ENCODE data around the gene CHST2. TPM values are rescaled to one million over a fixed set of nuclear protein-coding genes. Genes with fewer than 3 reads are reported as not detected.

CHST2 gene
- total RNA-seq, 1 experiment from 2014 or later = 17.3 TPM

GRCh38 chr3:143170676-143171075 is 51.1 kb downstream of the CHST2 start:
- ATAC-seq (no peak), DNase-seq (ENCODE audit: low spot score) (no peak)
- H3K36me3 Mint-ChIP-seq = peaks cover 10% of the 10 kb centered on the region
- peaks cover 2% of the 10 kb centered on the region for H3K4me1 Mint-ChIP-seq
- TF ChIP-seq GTF2I (CRISPR knock-in tag; conservative IDR thresholded peaks at IDR 0.05) (no peak), USF1 (CRISPR knock-in tag; IDR thresholded peaks at IDR 0.05) (no peak), E2F5 (CRISPR knock-in tag; IDR thresholded peaks at IDR 0.05) (no peak), SOX15 (CRISPR knock-in tag; IDR thresholded peaks at IDR 0.05) (no peak), ZNF425 (CRISPR knock-in tag; conservative IDR thresholded peaks at IDR 0.05) (no peak), ATF2 (CRISPR knock-in tag; IDR thresholded peaks at IDR 0.05; ENCODE audit: borderline replicate concordance, low read depth) (no peak), AFF4 (CRISPR knock-in tag; IDR thresholded peaks at IDR 0.05; ENCODE audit: borderline replicate concordance) (no peak), ZNF423 (CRISPR knock-in tag; IDR thresholded peaks at IDR 0.05) (no peak), TCF7 (CRISPR knock-in tag; IDR thresholded peaks at IDR 0.05; ENCODE audit: low read depth) (no peak), OVOL2 (CRISPR knock-in tag; IDR thresholded peaks at IDR 0.05; ENCODE audit: borderline replicate concordance) (no peak), IRF1 (CRISPR knock-in tag; IDR thresholded peaks at IDR 0.05) (no peak), CBFB (CRISPR knock-in tag; IDR thresholded peaks at IDR 0.05; ENCODE audit: low read depth) (no peak), MYBL2 (CRISPR knock-in tag; IDR thresholded peaks at IDR 0.05) (no peak)
- CTCF ChIA-PET = no interaction called here
- no peak overlapping the region for H3K4me3 Mint-ChIP-seq
- no peak overlapping the region for H3K27ac Mint-ChIP-seq
- H3K9me3 Mint-ChIP-seq = peaks cover 24% of the 10 kb centered on the region
- no peaks in the 10 kb centered on the region for H3K27me3 Mint-ChIP-seq (ENCODE audit: low read depth)
- POLR2A ChIA-PET = no interaction called here

GRCh38 chr3:143171141-143171980 is 51.8 kb downstream of the CHST2 start:
- no peaks in the 10 kb centered on the region for H3K4me1 Mint-ChIP-seq
- DNase-seq (ENCODE audit: low spot score) (no peak), ATAC-seq (no peak)
- H3K9me3 Mint-ChIP-seq = peaks cover 24% of the 10 kb centered on the region
- H3K27me3 Mint-ChIP-seq (ENCODE audit: low read depth) = no peaks in the 10 kb centered on the region
- no peak overlapping the region for H3K27ac Mint-ChIP-seq
- H3K4me3 Mint-ChIP-seq = no peak overlapping the region
- TF ChIP-seq NR3C1 (CRISPR knock-in tag; conservative IDR thresholded peaks at IDR 0.05; ENCODE audit: low read depth) (no peak), ZBTB21 (CRISPR knock-in tag; IDR thresholded peaks at IDR 0.05; ENCODE audit: borderline replicate concordance) (no peak), MLX (CRISPR knock-in tag; IDR thresholded peaks at IDR 0.05) (no peak), CREB1 (CRISPR knock-in tag; IDR thresholded peaks at IDR 0.05) (no peak), STAT6 (CRISPR knock-in tag; conservative IDR thresholded peaks at IDR 0.05; ENCODE audit: low read depth) (no peak)
- POLR2A ChIA-PET = no interaction called here
- CTCF ChIA-PET = interaction anchor here (0.6 kb wide), 1 partner anchor 314 kb away, joined by 3 read pairs; no protein-coding TSS in a partner anchor
- peaks cover 10% of the 10 kb centered on the region for H3K36me3 Mint-ChIP-seq

Data from WTC11 (cell line).